HEK293T (cell line): Measurements from ENCODE around the gene CACNG3.

Source experiments
- ARNT ChIP-seq: fragments of 450-650 bp; IDR thresholded peaks from 2 replicates; pipeline ENCODE4 v1.6.1; 2017; ENCODE audit warnings: mild to moderate bottlenecking
- BHLHE40 ChIP-seq: fragments of 450-650 bp; IDR thresholded peaks from 2 replicates; pipeline ENCODE4 v1.6.1; 2016; ENCODE audit warnings: mild to moderate bottlenecking, moderate library complexity, borderline replicate concordance
- CTBP1 ChIP-seq: fragments of 450-650 bp; IDR thresholded peaks from 2 replicates; pipeline ENCODE4 v1.6.1; 2016; ENCODE audit warnings: borderline replicate concordance
- ELF4 ChIP-seq: fragments of 450-650 bp; IDR thresholded peaks from 2 replicates; pipeline ENCODE4 v1.6.1; 2017; ENCODE audit warnings: antibody characterized with exemption
- FOXA1 ChIP-seq: fragments of 450-650 bp; IDR thresholded peaks from 2 replicates; pipeline ENCODE4 v1.6.1; 2016; ENCODE audit warnings: mild to moderate bottlenecking
- FOXK2 ChIP-seq: fragments of 450-650 bp; IDR thresholded peaks from 2 replicates; pipeline ENCODE4 v1.6.1; 2016; ENCODE audit warnings: mild to moderate bottlenecking
- FOXM1 ChIP-seq: fragments of 450-650 bp; IDR thresholded peaks from 2 replicates; pipeline ENCODE4 v1.6.1; 2017; ENCODE audit warnings: mild to moderate bottlenecking, borderline replicate concordance
- L3MBTL2 ChIP-seq: fragments of 450-650 bp; conservative IDR thresholded peaks from 2 replicates; pipeline ENCODE4 v1.6.1; 2016; ENCODE audit warnings: mild to moderate bottlenecking
- LEF1 ChIP-seq: fragments of 450-650 bp; IDR thresholded peaks from 2 replicates; pipeline ENCODE4 v1.6.1; 2017; ENCODE audit warnings: mild to moderate bottlenecking, borderline replicate concordance
- NFRKB ChIP-seq: fragments of 450-650 bp; IDR thresholded peaks from 2 replicates; pipeline ENCODE4 v1.6.1; 2016; ENCODE audit warnings: mild to moderate bottlenecking, moderate library complexity
- SP1 ChIP-seq: fragments of 450-650 bp; IDR thresholded peaks from 2 replicates; pipeline ENCODE4 v1.6.1; 2017
- SUZ12 ChIP-seq: fragments of 450-650 bp; IDR thresholded peaks from 2 replicates; pipeline ENCODE4 v1.6.1; 2016; ENCODE audit warnings: mild to moderate bottlenecking
- TARDBP ChIP-seq: fragments of 450-650 bp; IDR thresholded peaks from 2 replicates; pipeline ENCODE4 v1.6.1; 2016
- ZNF384 ChIP-seq: fragments of 450-650 bp; IDR thresholded peaks from 2 replicates; pipeline ENCODE4 v1.6.1; 2016

GRCh38 chr16:24332582-24333090, 76.5 kb downstream of the CACNG3 start:
- no peak for TF ChIP-seq L3MBTL2
- no peak for TF ChIP-seq ARNT
- no peak for TF ChIP-seq CTBP1
- TF ChIP-seq FOXM1 = no peak
- TF ChIP-seq LEF1 = no peak
- TF ChIP-seq FOXK2 = no peak
- no peak for TF ChIP-seq NFRKB
- no peak for TF ChIP-seq SUZ12
- TF ChIP-seq SP1 = no peak
- no peak for TF ChIP-seq BHLHE40
- no peak for TF ChIP-seq ZNF384
- TF ChIP-seq FOXA1 = no peak
- no peak for TF ChIP-seq ELF4
- no peak for TF ChIP-seq TARDBP
